Skeletal muscle satellite cell (primary cell): ENCODE data around the gene NAA60.

Experiments used
- H3K27me3 ChIP-seq: 2 replicates; pipeline ENCODE4 v1.7.0; 2013; ENCODE audit warnings: low read length; ENCODE audit not compliant: control insufficient read depth, insufficient read depth
- H3K36me3 ChIP-seq: 2 replicates; pipeline ENCODE4 v1.7.0; 2013; ENCODE audit warnings: mild to moderate bottlenecking, control low read depth, low read length; ENCODE audit not compliant: insufficient read depth
- H3K4me1 ChIP-seq: 2 replicates; pipeline ENCODE4 v1.7.0; 2013; ENCODE audit warnings: low read length; ENCODE audit not compliant: control insufficient read depth, insufficient read depth
- H3K4me2 ChIP-seq: 2 replicates; pipeline ENCODE4 v1.7.0; 2013; ENCODE audit warnings: mild to moderate bottlenecking, low read length
- H3K4me3 ChIP-seq: 2 replicates; pipeline ENCODE4 v1.7.0; 2013; ENCODE audit warnings: low read length
- H3K9ac ChIP-seq: 2 replicates; pipeline ENCODE4 v1.7.0; 2013; ENCODE audit warnings: mild to moderate bottlenecking, low read depth, low read length, moderate library complexity
- H3K9me3 ChIP-seq: replicated peaks from 2 replicates; pipeline ENCODE4 v1.7.0; 2013; ENCODE audit warnings: mild to moderate bottlenecking, control low read depth, low read length

The NAA60 gene

GRCh38 chr16:3454093-3454492 lies 10.6 kb downstream of the NAA60 start:
- Histone ChIP-seq H3K36me3 (no peaks in the 10 kb centered on the region), H3K4me3 (no peak overlapping the region), H3K9me3 (no peaks in the 10 kb centered on the region), H3K4me1 (peaks cover 24% of the 10 kb centered on the region), H3K27me3 (no peaks in the 10 kb centered on the region), H3K4me2 (no peak overlapping the region), H3K9ac (no peak overlapping the region)

DNA sequence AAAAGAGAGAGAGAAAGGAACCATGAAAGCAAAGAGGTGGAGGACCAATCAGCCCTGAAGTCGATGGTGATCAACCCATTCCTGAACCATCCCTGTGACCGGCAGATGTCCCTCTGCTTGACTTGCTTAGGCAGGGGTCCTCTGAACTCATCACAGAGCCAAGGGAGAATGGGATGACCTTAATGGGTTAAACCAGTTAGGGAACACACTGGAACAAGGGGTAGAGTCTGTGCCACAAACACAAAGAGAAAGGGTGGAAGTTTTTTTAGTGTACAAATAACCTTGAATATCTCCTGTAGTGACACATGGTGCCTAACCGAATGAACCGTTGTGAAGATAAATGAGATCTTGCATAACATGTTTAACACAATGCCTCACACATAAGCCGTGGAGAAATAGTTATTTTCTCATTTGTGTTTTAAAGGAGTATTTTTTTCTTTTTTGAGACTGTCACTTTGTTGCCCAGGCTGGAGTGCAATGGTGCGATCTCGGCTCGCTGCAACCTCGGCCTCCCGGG lies 11.2 kb downstream of the NAA60 start:
- no peak overlapping the region for H3K4me3 ChIP-seq
- H3K4me2 ChIP-seq: no peak overlapping the region
- peaks cover 30% of the 10 kb centered on the region for H3K4me1 ChIP-seq
- H3K9me3 ChIP-seq: no peaks in the 10 kb centered on the region
- no peaks in the 10 kb centered on the region for H3K27me3 ChIP-seq
- H3K36me3 ChIP-seq: no peaks in the 10 kb centered on the region
- no peak overlapping the region for H3K9ac ChIP-seq

DNA sequence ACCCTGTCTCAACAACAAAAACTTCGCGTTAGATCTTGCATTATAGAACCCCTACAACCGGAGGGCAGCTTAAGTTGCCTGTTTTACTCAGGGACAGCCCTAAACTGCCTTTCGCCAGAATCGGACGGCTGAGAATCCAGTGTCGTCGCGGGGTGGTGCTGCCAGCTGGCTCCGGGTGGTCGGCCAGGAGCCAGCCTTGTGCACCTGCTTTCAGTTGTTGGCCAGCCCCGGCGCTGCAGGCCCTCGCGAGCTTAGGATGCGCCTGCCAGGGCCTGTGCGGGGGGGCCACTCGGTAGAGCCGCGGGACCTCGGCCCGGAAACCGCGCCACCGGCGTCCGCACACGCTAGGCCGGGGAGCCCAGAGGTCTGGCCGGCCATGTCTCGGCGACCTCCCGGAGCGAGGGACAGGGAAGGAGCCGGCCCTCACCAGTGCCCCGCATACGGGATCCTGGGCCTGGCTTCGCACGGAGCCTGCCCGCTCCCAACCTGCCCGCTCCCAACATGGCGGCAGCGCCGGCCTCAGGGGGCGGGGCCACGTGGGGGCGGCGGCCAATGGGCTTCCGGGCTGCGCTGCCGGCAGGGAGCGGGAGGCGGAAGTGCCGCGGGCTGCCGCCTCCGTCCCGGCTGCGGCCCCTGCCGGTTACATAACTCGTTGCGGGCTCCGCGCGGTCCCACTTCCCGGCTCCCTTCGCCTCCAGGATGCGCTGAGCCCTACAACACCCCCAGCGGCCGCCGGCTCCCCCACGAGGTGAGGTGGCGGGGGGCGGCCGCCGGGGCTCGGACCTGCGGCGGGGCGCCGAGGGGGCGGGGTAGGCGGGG lies 14.2 kb downstream of the NAA60 start:
- no peaks in the 10 kb centered on the region for H3K9me3 ChIP-seq
- peak overlapping the region; percentile 90 for H3K4me2 ChIP-seq
- peak overlapping the region; percentile 82 for H3K4me3 ChIP-seq
- peak overlapping the region; percentile 95 for H3K9ac ChIP-seq
- peaks cover 34% of the 10 kb centered on the region for H3K4me1 ChIP-seq
- no peaks in the 10 kb centered on the region for H3K27me3 ChIP-seq
- no peaks in the 10 kb centered on the region for H3K36me3 ChIP-seq

DNA sequence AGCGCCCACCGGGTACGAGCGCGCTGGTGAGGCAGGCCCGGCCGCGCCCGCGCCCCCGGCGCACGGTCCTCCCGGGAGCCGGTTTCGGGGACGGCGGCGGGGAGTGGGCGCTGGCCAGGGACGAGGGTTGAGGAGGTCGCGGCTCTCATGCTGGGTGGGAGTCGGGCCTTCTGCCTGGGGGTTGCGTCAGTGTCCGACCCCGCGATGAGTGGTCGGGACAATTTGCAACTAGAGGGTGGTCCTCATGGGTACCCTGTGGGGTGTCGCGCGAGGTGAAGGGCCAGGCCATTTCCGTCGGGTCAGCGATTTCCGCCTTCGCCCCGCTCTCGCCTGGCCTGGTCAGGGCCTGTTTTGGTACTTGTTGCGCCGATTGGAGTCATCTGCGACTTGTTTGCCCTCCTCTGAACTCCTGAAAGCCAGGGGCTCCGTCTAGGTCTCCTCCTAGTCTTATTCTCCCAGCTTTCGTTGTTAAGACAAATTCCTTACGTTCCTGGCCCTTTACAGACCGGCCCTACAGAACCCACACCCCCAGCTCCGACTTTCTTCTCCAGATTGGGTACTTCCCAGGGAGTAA lies 14.9 kb downstream of the NAA60 start:
- H3K4me3 ChIP-seq: peak overlapping the region; percentile 82

DNA sequence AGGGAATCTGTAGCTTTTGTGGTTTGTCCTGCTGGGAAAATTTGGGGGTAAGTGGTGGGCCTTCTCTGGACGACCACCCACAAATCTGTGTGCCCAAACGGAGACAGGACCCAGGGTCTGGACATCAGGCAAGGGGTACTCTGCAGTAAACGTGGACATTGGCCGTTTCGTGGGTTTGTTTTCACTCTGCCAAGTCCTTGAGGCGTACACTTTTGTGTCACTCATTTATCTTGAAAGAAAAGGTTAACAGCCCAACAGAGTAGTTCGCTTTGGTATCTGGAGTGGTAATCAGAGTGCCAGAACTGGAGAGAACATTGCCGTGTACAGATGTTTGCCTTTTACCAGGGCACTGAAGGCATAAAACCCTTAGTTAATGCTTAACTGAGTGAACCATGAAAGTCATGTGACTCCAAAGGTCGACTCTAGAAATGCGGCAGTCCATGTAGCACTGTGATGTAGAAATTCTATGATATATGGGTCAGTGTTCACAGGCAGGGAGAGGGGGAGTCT lies 15.4 kb downstream of the NAA60 start:
- no peaks in the 10 kb centered on the region for H3K27me3 ChIP-seq
- H3K36me3 ChIP-seq: no peaks in the 10 kb centered on the region
- H3K9ac ChIP-seq: peak overlapping the region; percentile 95
- H3K4me3 ChIP-seq: peak overlapping the region; percentile 82
- H3K9me3 ChIP-seq: no peaks in the 10 kb centered on the region
- peak overlapping the region; percentile 92 for H3K4me2 ChIP-seq
- H3K4me1 ChIP-seq: peaks cover 34% of the 10 kb centered on the region

More for the DNA sequence above, 14.9 kb downstream of the NAA60 start:
- Histone ChIP-seq H3K9me3 (no peaks in the 10 kb centered on the region), H3K9ac (peak overlapping the region; percentile 95), H3K4me2 (peak overlapping the region; percentile 92), H3K36me3 (no peaks in the 10 kb centered on the region), H3K27me3 (no peaks in the 10 kb centered on the region), H3K4me1 (peaks cover 34% of the 10 kb centered on the region)

DNA sequence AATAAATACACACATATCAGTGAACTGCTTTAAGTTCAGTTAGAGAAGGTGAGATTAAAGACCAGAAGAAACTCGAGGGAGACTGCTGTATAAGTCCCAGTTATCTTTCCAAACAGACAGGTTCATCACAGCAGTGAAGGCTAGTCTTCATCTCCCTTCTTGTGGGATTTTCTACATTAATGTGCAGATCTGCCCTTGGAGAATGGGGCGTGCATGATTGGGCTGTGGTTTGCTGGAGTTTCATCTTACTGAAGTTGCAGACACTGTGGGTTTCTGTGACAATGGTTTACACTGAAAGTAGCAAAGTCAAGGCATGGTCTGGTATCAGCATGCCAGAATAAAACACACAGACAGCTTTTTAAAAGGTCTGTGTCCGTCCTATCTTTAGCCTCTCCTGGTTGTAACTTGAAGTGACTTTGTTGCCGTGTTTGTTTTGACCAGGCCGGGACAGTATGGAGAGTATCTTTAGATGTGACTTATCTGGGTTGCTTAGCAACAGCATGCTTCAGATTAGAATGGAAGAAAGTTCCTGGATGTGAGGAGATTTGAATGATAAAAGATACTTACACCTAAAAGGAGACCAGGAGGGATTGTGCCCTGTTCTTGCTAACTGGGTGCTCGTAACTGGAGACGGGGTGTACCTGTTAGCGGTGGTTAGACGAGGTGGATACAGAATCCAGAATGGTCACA lies 16.1 kb downstream of the NAA60 start:
- Histone ChIP-seq H3K36me3 (no peaks in the 10 kb centered on the region), H3K9me3 (no peaks in the 10 kb centered on the region), H3K27me3 (no peaks in the 10 kb centered on the region), H3K4me3 (peak overlapping the region; percentile 82), H3K4me2 (peak overlapping the region; percentile 92), H3K4me1 (peaks cover 37% of the 10 kb centered on the region), H3K9ac (peak overlapping the region; percentile 95)

- Histone ChIP-seq H3K4me2 (peak overlapping the region; percentile 92), H3K9ac (no peak overlapping the region), H3K4me1 (peaks cover 40% of the 10 kb centered on the region)
Measured at GRCh38 chr16:3460121-3460520, 16.6 kb downstream of the NAA60 start.

DNA sequence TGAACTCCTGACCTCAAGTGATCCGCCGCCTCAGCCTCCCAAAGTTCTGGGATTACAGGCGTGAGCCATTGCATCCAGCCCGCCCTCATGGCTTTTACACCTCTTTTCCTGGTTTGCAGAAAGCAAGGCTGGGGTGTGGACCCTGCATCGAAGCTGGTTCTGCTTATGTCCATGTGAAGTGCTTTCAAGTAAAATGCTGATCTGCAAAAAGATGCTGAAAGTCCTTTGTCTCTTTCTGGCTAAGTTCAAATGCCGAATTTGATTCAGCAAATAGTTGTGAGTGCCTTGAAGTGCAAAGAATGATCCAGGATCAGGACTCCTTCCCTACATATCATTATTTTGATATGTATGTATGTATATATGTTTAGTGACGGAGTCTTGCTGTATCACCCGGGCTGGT lies 17.1 kb downstream of the NAA60 start:
- H3K27me3 ChIP-seq: no peaks in the 10 kb centered on the region
- H3K4me3 ChIP-seq: no peak overlapping the region
- H3K4me2 ChIP-seq: no peak overlapping the region
- no peaks in the 10 kb centered on the region for H3K9me3 ChIP-seq
- peaks cover 38% of the 10 kb centered on the region for H3K4me1 ChIP-seq
- peaks cover 4% of the 10 kb centered on the region for H3K36me3 ChIP-seq
- no peak overlapping the region for H3K9ac ChIP-seq

More at GRCh38 chr16:3460121-3460520, 16.6 kb downstream of the NAA60 start:
- H3K4me3 ChIP-seq: peak overlapping the region; percentile 82
- no peaks in the 10 kb centered on the region for H3K36me3 ChIP-seq
- no peaks in the 10 kb centered on the region for H3K27me3 ChIP-seq
- H3K9me3 ChIP-seq: no peaks in the 10 kb centered on the region

DNA sequence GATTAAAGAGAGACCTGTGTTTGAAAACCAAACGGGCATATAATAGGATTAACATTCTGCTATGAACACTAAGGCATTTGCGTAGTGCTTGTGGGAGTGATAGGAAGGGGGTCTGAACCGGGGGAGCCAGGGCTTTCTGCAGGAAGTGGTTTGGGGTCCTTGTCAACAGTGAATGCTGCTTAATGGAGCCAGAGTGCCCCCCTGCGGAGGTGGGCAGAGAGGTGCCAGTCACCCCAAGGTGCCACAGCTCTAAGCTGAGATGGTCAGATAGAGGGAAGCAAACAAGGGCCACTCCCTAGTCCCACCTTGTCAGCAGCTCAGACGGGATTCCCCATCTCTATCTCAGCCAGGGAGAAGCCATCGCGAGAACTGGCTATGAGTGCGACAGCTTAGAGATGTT lies 17.7 kb downstream of the NAA60 start:
- Histone ChIP-seq H3K4me2 (no peak overlapping the region), H3K9me3 (no peaks in the 10 kb centered on the region), H3K9ac (no peak overlapping the region), H3K4me3 (no peak overlapping the region), H3K36me3 (peaks cover 9% of the 10 kb centered on the region), H3K4me1 (peaks cover 32% of the 10 kb centered on the region), H3K27me3 (no peaks in the 10 kb centered on the region)

DNA sequence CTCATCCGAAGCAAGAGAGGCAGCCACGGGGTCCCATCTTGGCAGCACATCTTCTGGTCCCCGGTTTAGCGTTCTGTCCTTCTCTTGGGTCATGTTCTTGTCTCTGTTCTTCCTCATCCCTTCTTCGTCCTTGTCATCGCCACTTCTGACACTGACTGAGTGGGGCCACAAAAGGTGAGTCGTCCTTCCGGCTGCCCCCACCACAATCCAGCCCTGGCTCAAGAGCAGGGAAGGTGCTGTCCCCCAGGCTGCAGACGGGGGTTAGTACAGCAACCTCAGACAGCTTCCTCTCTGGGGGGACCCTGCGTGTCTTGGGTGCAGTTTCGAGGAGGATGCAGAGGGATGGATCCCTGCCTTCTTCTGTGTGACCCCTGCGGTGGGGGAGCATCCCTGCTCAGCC lies 21.8 kb downstream of the NAA60 start:
- Histone ChIP-seq H3K4me2 (no peak overlapping the region), H3K27me3 (no peaks in the 10 kb centered on the region), H3K9me3 (no peaks in the 10 kb centered on the region), H3K4me1 (peaks cover 6% of the 10 kb centered on the region), H3K9ac (no peak overlapping the region), H3K4me3 (no peak overlapping the region), H3K36me3 (peaks cover 21% of the 10 kb centered on the region)

DNA sequence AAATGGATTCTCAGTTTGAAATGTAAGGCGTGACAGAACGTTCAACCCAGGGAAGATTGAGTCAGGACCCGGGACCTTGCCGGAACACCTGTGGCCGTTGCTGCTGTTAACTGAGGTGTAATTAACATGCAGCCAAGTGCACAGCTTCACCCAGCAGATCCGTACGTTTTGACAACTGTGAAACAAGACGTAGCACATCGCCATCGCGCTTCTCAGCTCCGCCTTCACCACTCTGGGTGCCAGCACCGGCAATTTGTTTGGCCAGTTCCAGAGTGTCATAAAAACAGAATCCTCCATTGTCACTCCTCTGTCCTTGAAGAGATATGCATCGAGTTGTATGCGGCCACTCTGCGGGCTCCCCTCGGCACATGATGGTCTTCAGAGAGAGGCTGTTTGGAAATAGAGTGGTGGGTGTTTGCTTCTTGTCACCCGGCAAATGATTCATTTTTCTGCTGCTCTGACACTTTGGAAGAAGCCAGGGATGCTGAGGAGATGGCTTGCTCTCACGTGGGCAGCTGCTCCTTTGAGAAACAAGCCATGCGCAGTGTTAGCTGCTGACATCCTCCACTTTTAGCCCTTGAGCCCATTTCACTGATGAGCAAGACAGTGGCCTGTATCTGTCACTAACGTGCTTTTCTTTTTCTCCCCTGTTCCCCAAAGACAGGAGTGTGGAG lies 22.6 kb downstream of the NAA60 start:
- Histone ChIP-seq H3K27me3 (no peaks in the 10 kb centered on the region), H3K4me3 (no peak overlapping the region), H3K9ac (no peak overlapping the region), H3K36me3 (peaks cover 21% of the 10 kb centered on the region), H3K4me2 (no peak overlapping the region), H3K9me3 (no peaks in the 10 kb centered on the region), H3K4me1 (peaks cover 6% of the 10 kb centered on the region)
